HL-60 (cell line): ENCODE measurements around the gene NPAP1.

ENCODE experiments used
- GABPA ChIP-seq: IDR thresholded peaks from 2 replicates; pipeline ENCODE4 v1.6.1; 2012; ENCODE audit warnings: low read depth
- POLR2AphosphoS5 ChIP-seq: IDR thresholded peaks from 2 replicates; pipeline ENCODE4 v1.6.1; 2012; ENCODE audit warnings: low read depth
- SPI1 ChIP-seq: IDR thresholded peaks from 2 replicates; pipeline ENCODE4 v1.6.1; 2012; ENCODE audit warnings: low read depth, mild to moderate bottlenecking, borderline replicate concordance
- TF ChIP-seq, protein P1 (sequence below): IDR thresholded peaks from one replicate; pipeline ENCODE4 v1.5.1; 2011; ENCODE audit warnings: low read length, control low read depth, inconsistent platforms; ENCODE audit not compliant: insufficient read depth
- TF ChIP-seq, protein P2 (sequence below): IDR thresholded peaks from 2 replicates; pipeline ENCODE4 v1.6.1; 2012; ENCODE audit warnings: low read depth; ENCODE audit not compliant: insufficient replicate concordance

DNA sequence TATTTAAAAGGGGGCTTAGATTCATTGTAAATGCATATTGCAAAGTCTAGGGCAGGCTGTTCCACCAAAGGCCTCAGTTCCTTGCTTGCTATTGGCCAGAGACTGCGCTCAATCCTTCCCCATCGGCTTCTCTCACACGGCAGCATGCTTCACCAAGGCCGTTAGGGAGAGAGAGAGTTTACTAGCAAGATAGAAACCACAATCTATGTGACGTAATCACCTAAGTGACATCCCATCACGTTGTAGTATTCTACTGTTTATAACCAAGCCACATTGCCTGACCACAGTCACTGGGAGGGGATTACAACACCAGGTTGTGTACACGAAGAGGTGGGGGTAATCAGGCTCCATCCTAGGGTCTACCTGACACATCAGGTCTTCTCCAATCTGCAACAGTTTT, 16.0 kb upstream of the NPAP1 start:
- TF ChIP-seq, protein P1, sequence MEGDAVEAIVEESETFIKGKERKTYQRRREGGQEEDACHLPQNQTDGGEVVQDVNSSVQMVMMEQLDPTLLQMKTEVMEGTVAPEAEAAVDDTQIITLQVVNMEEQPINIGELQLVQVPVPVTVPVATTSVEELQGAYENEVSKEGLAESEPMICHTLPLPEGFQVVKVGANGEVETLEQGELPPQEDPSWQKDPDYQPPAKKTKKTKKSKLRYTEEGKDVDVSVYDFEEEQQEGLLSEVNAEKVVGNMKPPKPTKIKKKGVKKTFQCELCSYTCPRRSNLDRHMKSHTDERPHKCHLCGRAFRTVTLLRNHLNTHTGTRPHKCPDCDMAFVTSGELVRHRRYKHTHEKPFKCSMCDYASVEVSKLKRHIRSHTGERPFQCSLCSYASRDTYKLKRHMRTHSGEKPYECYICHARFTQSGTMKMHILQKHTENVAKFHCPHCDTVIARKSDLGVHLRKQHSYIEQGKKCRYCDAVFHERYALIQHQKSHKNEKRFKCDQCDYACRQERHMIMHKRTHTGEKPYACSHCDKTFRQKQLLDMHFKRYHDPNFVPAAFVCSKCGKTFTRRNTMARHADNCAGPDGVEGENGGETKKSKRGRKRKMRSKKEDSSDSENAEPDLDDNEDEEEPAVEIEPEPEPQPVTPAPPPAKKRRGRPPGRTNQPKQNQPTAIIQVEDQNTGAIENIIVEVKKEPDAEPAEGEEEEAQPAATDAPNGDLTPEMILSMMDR, result no peak
- TF ChIP-seq GABPA, result no peak
- TF ChIP-seq POLR2AphosphoS5, result no peak
- TF ChIP-seq, protein P2, sequence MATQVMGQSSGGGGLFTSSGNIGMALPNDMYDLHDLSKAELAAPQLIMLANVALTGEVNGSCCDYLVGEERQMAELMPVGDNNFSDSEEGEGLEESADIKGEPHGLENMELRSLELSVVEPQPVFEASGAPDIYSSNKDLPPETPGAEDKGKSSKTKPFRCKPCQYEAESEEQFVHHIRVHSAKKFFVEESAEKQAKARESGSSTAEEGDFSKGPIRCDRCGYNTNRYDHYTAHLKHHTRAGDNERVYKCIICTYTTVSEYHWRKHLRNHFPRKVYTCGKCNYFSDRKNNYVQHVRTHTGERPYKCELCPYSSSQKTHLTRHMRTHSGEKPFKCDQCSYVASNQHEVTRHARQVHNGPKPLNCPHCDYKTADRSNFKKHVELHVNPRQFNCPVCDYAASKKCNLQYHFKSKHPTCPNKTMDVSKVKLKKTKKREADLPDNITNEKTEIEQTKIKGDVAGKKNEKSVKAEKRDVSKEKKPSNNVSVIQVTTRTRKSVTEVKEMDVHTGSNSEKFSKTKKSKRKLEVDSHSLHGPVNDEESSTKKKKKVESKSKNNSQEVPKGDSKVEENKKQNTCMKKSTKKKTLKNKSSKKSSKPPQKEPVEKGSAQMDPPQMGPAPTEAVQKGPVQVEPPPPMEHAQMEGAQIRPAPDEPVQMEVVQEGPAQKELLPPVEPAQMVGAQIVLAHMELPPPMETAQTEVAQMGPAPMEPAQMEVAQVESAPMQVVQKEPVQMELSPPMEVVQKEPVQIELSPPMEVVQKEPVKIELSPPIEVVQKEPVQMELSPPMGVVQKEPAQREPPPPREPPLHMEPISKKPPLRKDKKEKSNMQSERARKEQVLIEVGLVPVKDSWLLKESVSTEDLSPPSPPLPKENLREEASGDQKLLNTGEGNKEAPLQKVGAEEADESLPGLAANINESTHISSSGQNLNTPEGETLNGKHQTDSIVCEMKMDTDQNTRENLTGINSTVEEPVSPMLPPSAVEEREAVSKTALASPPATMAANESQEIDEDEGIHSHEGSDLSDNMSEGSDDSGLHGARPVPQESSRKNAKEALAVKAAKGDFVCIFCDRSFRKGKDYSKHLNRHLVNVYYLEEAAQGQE, result no peak
- TF ChIP-seq SPI1, result no peak
